SH-SY5Y (cell line): Measurements from ENCODE around the gene KCNJ15.

Experiments used
- GATA2 ChIP-seq: IDR thresholded peaks from 2 replicates; pipeline ENCODE4 v1.6.1; 2011; ENCODE audit warnings: mild to moderate bottlenecking, low read depth, low read length
- GATA3 ChIP-seq: IDR thresholded peaks from 2 replicates; pipeline ENCODE4 v1.6.1; 2011; ENCODE audit warnings: low read depth, mild to moderate bottlenecking, low read length, moderate library complexity

GRCh38 chr21:38325216-38325615, 68.4 kb downstream of the KCNJ15 start:
- TF ChIP-seq GATA3 (no peak), GATA2 (no peak)
